Glutamatergic neuron (in vitro differentiated cells): Measurements from ENCODE around the gene STRN. TPM values are rescaled to one million over a fixed set of nuclear protein-coding genes. Genes with fewer than 3 reads are reported as not detected.

Experiments used
- DNase-seq: peaks from one replicate; pipeline ENCODE4 v3.0.0; 2022
- H3K27ac Mint-ChIP-seq: one replicate; pipeline ENCODE4 v1.8.0; 2020; ENCODE audit warnings: mild to moderate bottlenecking, mixed read lengths, inconsistent platforms; ENCODE audit not compliant: unreplicated experiment
- H3K27me3 Mint-ChIP-seq: one replicate; pipeline ENCODE4 v1.8.0; 2020; ENCODE audit warnings: mild to moderate bottlenecking, moderate library complexity, mixed read lengths, inconsistent platforms; ENCODE audit not compliant: unreplicated experiment
- H3K36me3 Mint-ChIP-seq: one replicate; pipeline ENCODE4 v1.8.0; 2020; ENCODE audit warnings: mild to moderate bottlenecking, mixed read lengths, inconsistent platforms; ENCODE audit not compliant: unreplicated experiment
- H3K4me1 Mint-ChIP-seq: one replicate; pipeline ENCODE4 v1.8.0; 2020; ENCODE audit warnings: mild to moderate bottlenecking, low read depth, mixed read lengths, inconsistent platforms; ENCODE audit not compliant: unreplicated experiment
- H3K4me3 Mint-ChIP-seq: one replicate; pipeline ENCODE4 v1.8.0; 2020; ENCODE audit warnings: mild to moderate bottlenecking, mixed read lengths, inconsistent platforms; ENCODE audit not compliant: unreplicated experiment
- H3K9me3 Mint-ChIP-seq: one replicate; pipeline ENCODE4 v1.8.0; 2020; ENCODE audit warnings: mild to moderate bottlenecking, moderate library complexity, mixed read lengths, inconsistent platforms; ENCODE audit not compliant: unreplicated experiment
- total RNA-seq: library from RNA; stranded (reverse); fragmentation: NEBNext Ultra II Directional; extraction: Animal tissue kit (Norgen Biotek cat#: 25700); gene quantifications from one replicate; pipeline ENCODE4 v1.2.1, GENCODE V29; 2021; ENCODE audit not compliant: unreplicated experiment
- TF ChIP-seq, protein P1 (sequence below): fragments of 200-600 bp; sonication (generic); IDR thresholded peaks from one replicate; pipeline ENCODE4 v1.5.0; 2021; ENCODE audit not compliant: partially characterized antibody, unreplicated experiment

Gene STRN
- total RNA-seq, 1 donor from 2014 or later, result 20.8 TPM

DNA sequence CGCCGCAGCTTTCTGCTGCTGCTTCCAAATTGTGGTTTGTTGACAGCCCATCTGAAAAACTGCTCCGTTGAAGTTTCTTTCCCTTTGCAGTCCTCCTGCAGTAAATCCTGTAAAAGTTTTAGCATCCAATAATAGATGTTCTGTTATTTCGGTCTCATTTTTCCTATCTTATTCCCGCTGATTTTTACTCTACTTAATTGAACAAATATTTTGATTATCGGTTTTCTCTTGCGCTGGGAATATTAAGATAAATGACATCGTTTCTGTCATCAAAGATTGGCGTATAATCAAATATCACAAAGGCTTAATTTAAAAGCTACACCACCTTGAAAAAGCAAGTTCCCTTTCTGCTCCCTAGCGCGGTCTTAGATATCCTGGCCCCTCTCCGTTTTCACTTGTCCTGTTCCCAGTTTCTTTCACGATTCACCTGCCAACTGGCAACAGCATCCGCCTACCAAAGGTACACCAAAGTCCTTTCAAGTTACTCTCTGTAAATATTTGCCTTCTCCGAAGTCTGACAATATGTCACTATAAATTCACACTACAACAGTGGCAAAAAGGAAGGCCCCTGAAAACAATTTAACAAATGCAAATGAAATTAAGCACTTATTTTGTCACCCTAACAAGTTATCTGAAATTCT is 1.0 kb upstream of the STRN start:
- Mint-ChIP-seq H3K27ac (peak overlapping the region; percentile 64), H3K36me3 (no peaks in the 10 kb centered on the region), H3K9me3 (peaks cover 10% of the 10 kb centered on the region), H3K4me3 (peak overlapping the region; percentile 96), H3K27me3 (no peaks in the 10 kb centered on the region), H3K4me1 (peaks cover 5% of the 10 kb centered on the region)
- TF ChIP-seq, protein P1, sequence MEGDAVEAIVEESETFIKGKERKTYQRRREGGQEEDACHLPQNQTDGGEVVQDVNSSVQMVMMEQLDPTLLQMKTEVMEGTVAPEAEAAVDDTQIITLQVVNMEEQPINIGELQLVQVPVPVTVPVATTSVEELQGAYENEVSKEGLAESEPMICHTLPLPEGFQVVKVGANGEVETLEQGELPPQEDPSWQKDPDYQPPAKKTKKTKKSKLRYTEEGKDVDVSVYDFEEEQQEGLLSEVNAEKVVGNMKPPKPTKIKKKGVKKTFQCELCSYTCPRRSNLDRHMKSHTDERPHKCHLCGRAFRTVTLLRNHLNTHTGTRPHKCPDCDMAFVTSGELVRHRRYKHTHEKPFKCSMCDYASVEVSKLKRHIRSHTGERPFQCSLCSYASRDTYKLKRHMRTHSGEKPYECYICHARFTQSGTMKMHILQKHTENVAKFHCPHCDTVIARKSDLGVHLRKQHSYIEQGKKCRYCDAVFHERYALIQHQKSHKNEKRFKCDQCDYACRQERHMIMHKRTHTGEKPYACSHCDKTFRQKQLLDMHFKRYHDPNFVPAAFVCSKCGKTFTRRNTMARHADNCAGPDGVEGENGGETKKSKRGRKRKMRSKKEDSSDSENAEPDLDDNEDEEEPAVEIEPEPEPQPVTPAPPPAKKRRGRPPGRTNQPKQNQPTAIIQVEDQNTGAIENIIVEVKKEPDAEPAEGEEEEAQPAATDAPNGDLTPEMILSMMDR, result no peak
- DNase-seq, result no peak

DNA sequence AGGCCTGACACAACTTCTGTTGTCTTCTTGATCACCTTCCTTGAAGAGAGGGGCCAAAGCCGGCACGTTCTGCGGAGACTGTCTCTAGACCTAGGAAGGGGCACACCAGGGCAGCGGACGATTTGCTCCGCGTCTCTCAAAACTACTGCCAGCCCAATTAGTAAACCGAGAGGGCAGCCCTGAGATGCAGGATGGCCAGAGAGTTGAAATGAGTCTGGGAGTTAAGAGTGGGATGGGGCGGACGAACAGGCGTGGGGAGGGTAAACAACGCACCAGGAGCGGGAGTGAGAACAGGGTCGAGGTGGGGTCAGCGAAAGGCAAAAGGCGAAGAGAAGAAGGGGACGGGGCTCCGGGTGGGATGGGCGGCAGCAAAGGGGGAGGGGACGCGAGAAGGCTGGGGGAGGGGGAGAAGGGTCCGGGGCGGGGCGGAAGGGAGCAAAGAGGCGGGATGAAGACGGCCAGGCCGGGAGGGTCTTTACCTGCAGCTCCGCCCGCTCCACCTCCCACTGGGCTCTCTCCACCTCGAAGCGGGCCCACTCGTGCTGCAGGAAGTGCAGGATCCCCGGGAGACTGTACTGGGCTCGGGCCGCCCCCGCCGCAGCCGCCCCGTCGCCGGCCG is 476 bp downstream of the STRN start:
- peaks cover 5% of the 10 kb centered on the region for H3K4me1 Mint-ChIP-seq
- no peak overlapping the region for H3K27ac Mint-ChIP-seq
- no peaks in the 10 kb centered on the region for H3K36me3 Mint-ChIP-seq
- H3K27me3 Mint-ChIP-seq, result no peaks in the 10 kb centered on the region
- peaks cover 12% of the 10 kb centered on the region for H3K9me3 Mint-ChIP-seq
- H3K4me3 Mint-ChIP-seq, result peak overlapping the region; percentile 94
- DNase-seq, result peak; percentile 71
- TF ChIP-seq, protein P1, result no peak

DNA sequence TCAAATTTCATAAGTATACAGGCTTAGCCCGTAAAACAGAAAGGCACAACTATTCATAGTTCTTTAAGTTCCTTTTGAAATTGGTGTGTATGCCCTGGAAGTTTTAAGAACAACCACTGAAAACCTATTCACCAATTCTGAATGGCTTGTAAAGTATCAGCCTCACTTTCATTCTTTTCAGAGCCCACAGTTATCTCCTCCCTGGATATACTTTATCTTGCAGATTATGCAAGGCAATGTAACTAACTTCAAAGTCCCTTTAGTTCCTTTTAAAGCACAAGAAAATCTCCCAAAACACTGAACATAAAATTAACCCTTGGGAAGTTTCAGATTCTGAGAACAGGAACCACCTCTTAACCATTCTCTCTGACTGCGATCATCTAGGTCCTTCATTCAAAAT is 1.1 kb downstream of the STRN start:
- Mint-ChIP-seq H3K36me3 (no peaks in the 10 kb centered on the region), H3K27me3 (peaks cover 2% of the 10 kb centered on the region), H3K9me3 (peaks cover 12% of the 10 kb centered on the region), H3K4me1 (peaks cover 5% of the 10 kb centered on the region), H3K27ac (no peak overlapping the region), H3K4me3 (peak overlapping the region; percentile 94)
- no peak for DNase-seq
- TF ChIP-seq, protein P1, result no peak

DNA sequence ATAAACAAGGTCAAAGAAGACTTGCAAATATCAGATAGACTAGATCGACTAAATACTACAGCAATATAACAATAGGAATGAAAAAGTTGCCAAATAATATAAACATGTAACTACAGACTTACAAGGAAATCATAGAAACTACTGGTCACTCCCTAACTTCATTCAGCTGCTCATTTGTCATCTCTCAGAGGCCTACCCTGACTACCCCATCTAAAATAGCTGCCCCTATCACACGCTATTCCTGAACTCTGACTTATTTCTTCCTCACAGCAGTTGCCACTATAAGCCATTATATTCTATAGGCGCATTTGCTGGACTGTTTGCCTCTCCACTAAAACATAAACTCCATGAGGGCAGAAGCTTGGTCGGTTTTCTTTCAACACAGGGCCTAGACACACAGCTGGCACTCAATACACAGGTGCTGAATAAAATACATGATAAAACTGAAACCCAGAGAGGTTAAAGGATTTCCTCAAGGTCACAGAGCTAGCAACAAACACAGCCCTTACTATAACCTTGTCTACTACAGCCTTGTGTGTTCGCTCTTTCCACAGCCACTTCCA is 1.8 kb downstream of the STRN start:
- TF ChIP-seq, protein P1, result no peak
- H3K27ac Mint-ChIP-seq, result no peak overlapping the region
- H3K4me1 Mint-ChIP-seq, result peaks cover 5% of the 10 kb centered on the region
- H3K4me3 Mint-ChIP-seq, result peak overlapping the region; percentile 94
- DNase-seq, result no peak
- peaks cover 12% of the 10 kb centered on the region for H3K9me3 Mint-ChIP-seq
- no peaks in the 10 kb centered on the region for H3K36me3 Mint-ChIP-seq
- peaks cover 2% of the 10 kb centered on the region for H3K27me3 Mint-ChIP-seq

DNA sequence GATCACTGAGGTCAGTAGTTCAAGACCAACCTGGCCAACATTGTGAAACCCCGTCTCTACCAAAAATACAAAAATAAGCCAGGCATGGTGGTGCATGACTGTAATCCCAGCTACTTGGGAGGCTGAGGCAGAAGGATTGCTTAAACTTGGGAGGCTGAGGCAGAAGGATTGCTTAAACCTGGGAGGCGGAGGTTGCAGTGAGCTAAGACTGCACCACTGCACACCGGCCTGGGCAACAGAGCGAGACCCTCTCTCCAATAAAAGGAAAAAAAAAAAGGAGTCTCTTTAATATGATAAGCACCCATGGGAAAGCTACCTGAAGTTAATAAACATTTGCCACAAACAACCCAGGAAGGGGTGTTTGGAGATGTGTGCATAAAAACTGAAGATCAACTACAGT is 2.6 kb downstream of the STRN start:
- H3K9me3 Mint-ChIP-seq, result peaks cover 12% of the 10 kb centered on the region

More for the DNA sequence above, 2.6 kb downstream of the STRN start:
- no peaks in the 10 kb centered on the region for H3K36me3 Mint-ChIP-seq
- peaks cover 2% of the 10 kb centered on the region for H3K27me3 Mint-ChIP-seq
- TF ChIP-seq, protein P1, result no peak
- no peak overlapping the region for H3K4me3 Mint-ChIP-seq
- no peak for DNase-seq
- H3K27ac Mint-ChIP-seq, result no peak overlapping the region
- peaks cover 5% of the 10 kb centered on the region for H3K4me1 Mint-ChIP-seq
